ENCODE measurements around the gene HSPB6.

DNA sequence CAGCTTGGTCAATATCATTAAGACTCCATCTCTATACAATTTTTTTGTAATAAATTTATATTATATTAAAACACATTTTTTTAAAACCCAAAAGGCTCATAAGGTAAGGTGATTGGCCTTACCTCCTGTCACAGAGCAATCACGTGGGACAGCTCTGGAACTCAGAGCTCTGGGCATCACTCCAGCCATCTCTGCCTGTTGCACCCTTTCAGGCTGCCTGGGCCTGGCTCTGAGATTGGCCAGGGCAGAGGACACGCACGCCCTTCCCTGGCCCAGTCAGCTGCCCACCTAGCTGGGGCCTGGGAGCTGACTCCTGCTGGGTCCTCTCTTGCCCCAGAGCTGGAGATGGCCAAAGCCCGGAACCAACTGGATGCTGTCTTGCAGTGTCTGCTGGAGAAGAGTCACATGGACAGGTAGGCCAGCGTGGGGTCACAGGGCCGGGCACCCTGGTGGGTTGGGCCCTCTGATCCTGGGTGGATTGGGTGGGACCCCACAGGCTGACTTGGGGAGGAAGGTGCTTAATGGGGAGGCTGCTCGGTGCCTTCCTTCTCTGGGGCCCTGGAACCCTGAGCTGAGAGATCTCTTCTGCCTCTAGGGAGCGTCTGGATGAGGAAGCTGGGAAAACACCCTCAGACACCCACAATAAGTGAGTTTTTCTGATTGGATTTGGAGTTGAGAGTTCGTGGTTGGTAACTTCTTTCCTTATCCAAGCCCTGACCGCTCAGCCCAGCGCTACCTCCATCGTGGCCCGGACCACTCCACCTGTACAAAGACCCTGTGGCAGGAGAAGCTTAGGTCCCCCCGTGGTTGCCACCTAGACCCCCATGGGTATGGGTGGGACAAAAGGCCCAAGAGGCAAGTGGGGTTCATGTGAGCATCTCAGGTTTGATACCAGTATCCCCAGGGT is 4.7 kb downstream of the HSPB6 start:
- TF ChIP-seq, protein P1, sequence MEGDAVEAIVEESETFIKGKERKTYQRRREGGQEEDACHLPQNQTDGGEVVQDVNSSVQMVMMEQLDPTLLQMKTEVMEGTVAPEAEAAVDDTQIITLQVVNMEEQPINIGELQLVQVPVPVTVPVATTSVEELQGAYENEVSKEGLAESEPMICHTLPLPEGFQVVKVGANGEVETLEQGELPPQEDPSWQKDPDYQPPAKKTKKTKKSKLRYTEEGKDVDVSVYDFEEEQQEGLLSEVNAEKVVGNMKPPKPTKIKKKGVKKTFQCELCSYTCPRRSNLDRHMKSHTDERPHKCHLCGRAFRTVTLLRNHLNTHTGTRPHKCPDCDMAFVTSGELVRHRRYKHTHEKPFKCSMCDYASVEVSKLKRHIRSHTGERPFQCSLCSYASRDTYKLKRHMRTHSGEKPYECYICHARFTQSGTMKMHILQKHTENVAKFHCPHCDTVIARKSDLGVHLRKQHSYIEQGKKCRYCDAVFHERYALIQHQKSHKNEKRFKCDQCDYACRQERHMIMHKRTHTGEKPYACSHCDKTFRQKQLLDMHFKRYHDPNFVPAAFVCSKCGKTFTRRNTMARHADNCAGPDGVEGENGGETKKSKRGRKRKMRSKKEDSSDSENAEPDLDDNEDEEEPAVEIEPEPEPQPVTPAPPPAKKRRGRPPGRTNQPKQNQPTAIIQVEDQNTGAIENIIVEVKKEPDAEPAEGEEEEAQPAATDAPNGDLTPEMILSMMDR (IDR thresholded peaks at IDR 0.05) = no peak
- no peak for TF ChIP-seq POLR2A (IDR thresholded peaks at IDR 0.05)

All from ovary (tissue), 3 donors.